ENCODE data around the gene VMAC. TPM values are rescaled to one million over a fixed set of nuclear protein-coding genes. Genes with fewer than 3 reads are reported as not detected.

Gene VMAC
- total and polyA plus RNA-seq, 2 of the 13 experiments (the other 11 are each of a cell fraction or from before 2014, with no cell fraction given): 2.4 TPM

DNA sequence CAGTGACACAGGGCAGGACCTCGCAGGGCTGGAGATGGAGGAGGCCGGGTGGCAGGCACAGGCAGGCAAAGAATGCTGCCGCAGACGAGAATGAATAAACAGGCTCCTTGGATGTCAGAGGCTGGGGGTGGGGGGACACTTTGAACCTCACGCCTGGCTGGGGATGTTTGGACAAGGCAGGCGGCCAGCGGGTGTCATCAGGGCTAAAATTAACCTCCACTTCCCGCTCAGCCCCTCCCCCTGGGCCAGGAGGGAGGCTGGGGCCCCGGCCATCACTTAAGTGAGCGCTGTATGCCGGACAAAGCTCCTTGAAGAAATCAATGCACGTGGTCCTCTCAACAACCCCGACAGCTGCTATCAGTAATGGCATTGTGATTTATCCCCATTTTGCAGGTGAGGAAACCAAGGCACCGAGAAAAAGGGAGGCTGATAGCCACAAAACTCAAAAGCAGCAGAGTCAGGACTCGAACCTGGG lies 24.0 kb upstream of the VMAC start (continued):
- TF ChIP-seq, protein P1, sequence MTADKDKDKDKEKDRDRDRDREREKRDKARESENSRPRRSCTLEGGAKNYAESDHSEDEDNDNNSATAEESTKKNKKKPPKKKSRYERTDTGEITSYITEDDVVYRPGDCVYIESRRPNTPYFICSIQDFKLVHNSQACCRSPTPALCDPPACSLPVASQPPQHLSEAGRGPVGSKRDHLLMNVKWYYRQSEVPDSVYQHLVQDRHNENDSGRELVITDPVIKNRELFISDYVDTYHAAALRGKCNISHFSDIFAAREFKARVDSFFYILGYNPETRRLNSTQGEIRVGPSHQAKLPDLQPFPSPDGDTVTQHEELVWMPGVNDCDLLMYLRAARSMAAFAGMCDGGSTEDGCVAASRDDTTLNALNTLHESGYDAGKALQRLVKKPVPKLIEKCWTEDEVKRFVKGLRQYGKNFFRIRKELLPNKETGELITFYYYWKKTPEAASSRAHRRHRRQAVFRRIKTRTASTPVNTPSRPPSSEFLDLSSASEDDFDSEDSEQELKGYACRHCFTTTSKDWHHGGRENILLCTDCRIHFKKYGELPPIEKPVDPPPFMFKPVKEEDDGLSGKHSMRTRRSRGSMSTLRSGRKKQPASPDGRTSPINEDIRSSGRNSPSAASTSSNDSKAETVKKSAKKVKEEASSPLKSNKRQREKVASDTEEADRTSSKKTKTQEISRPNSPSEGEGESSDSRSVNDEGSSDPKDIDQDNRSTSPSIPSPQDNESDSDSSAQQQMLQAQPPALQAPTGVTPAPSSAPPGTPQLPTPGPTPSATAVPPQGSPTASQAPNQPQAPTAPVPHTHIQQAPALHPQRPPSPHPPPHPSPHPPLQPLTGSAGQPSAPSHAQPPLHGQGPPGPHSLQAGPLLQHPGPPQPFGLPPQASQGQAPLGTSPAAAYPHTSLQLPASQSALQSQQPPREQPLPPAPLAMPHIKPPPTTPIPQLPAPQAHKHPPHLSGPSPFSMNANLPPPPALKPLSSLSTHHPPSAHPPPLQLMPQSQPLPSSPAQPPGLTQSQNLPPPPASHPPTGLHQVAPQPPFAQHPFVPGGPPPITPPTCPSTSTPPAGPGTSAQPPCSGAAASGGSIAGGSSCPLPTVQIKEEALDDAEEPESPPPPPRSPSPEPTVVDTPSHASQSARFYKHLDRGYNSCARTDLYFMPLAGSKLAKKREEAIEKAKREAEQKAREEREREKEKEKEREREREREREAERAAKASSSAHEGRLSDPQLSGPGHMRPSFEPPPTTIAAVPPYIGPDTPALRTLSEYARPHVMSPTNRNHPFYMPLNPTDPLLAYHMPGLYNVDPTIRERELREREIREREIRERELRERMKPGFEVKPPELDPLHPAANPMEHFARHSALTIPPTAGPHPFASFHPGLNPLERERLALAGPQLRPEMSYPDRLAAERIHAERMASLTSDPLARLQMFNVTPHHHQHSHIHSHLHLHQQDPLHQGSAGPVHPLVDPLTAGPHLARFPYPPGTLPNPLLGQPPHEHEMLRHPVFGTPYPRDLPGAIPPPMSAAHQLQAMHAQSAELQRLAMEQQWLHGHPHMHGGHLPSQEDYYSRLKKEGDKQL (CRISPR knock-in tag; IDR thresholded peaks at IDR 0.05; ENCODE audit: low read depth): 0 out of 2 replicates have a peak, but pooled peaks have one; percentile 58
- TF ChIP-seq ZNF121 (CRISPR knock-in tag; IDR thresholded peaks at IDR 0.05): 0 out of 2 replicates have a peak, but pooled peaks have one; percentile 34
- no peak for TF ChIP-seq PAF1 (CRISPR knock-in tag; IDR thresholded peaks at IDR 0.05)
- no peak for TF ChIP-seq HES4 (CRISPR knock-in tag; IDR thresholded peaks at IDR 0.05; ENCODE audit: borderline replicate concordance)
- TF ChIP-seq NKX3-1 (CRISPR knock-in tag; IDR thresholded peaks at IDR 0.05): peak; percentile 59; the same call in 1 of the 2 replicates
- no peak for TF ChIP-seq ZNF225 (CRISPR knock-in tag; IDR thresholded peaks at IDR 0.05)
- TF ChIP-seq, protein P2, sequence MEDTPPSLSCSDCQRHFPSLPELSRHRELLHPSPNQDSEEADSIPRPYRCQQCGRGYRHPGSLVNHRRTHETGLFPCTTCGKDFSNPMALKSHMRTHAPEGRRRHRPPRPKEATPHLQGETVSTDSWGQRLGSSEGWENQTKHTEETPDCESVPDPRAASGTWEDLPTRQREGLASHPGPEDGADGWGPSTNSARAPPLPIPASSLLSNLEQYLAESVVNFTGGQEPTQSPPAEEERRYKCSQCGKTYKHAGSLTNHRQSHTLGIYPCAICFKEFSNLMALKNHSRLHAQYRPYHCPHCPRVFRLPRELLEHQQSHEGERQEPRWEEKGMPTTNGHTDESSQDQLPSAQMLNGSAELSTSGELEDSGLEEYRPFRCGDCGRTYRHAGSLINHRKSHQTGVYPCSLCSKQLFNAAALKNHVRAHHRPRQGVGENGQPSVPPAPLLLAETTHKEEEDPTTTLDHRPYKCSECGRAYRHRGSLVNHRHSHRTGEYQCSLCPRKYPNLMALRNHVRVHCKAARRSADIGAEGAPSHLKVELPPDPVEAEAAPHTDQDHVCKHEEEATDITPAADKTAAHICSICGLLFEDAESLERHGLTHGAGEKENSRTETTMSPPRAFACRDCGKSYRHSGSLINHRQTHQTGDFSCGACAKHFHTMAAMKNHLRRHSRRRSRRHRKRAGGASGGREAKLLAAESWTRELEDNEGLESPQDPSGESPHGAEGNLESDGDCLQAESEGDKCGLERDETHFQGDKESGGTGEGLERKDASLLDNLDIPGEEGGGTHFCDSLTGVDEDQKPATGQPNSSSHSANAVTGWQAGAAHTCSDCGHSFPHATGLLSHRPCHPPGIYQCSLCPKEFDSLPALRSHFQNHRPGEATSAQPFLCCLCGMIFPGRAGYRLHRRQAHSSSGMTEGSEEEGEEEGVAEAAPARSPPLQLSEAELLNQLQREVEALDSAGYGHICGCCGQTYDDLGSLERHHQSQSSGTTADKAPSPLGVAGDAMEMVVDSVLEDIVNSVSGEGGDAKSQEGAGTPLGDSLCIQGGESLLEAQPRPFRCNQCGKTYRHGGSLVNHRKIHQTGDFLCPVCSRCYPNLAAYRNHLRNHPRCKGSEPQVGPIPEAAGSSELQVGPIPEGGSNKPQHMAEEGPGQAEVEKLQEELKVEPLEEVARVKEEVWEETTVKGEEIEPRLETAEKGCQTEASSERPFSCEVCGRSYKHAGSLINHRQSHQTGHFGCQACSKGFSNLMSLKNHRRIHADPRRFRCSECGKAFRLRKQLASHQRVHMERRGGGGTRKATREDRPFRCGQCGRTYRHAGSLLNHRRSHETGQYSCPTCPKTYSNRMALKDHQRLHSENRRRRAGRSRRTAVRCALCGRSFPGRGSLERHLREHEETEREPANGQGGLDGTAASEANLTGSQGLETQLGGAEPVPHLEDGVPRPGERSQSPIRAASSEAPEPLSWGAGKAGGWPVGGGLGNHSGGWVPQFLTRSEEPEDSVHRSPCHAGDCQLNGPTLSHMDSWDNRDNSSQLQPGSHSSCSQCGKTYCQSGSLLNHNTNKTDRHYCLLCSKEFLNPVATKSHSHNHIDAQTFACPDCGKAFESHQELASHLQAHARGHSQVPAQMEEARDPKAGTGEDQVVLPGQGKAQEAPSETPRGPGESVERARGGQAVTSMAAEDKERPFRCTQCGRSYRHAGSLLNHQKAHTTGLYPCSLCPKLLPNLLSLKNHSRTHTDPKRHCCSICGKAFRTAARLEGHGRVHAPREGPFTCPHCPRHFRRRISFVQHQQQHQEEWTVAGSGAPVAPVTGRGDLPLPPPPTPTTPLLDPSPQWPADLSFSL (CRISPR knock-in tag; IDR thresholded peaks at IDR 0.05): no peak; the same call in 1 of the 2 replicates
- 0 out of 2 replicates have a peak, but pooled peaks have one; percentile 26 for TF ChIP-seq KLF6 (CRISPR knock-in tag; IDR thresholded peaks at IDR 0.05)
- 0 out of 2 replicates have a peak, but pooled peaks have one; percentile 47 for TF ChIP-seq SRY (CRISPR knock-in tag; IDR thresholded peaks at IDR 0.05)
- peak; percentile 61 for TF ChIP-seq YY1 (IDR thresholded peaks at IDR 0.05; ENCODE audit: insufficient read depth, insufficient replicate concordance, low read depth, low read length)
- TF ChIP-seq ZNF501 (CRISPR knock-in tag; IDR thresholded peaks at IDR 0.05): peak; percentile 33; the same call in 1 of the 2 replicates
- TF ChIP-seq, protein P3, sequence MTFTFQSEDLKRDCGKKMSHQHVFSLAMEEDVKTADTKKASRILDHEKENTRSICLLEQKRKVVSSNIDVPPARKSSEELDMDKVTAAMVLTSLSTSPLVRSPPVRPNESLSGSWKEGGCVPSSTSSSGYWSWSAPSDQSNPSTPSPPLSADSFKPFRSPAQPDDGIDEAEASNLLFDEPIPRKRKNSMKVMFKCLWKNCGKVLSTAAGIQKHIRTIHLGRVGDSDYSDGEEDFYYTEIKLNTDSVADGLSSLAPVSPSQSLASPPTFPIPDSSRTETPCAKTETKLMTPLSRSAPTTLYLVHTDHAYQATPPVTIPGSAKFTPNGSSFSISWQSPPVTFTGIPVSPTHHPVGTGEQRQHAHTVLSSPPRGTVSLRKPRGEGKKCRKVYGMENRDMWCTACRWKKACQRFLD (CRISPR knock-in tag; IDR thresholded peaks at IDR 0.05; ENCODE audit: borderline replicate concordance): no peak
